Ecto neural progenitor cell (in vitro differentiated cells): ENCODE measurements around the gene CITED4.

Experiments used
- DNase-seq: peaks from one replicate; pipeline ENCODE4 v3.0.0-alpha.2; 2018; ENCODE audit warnings: low spot score

Gene CITED4

GRCh38 chr1:40853113-40853884 lies 8.9 kb downstream of the CITED4 start:
- DNase-seq: no peak

GRCh38 chr1:40851643-40852042 lies 10.5 kb downstream of the CITED4 start:
- DNase-seq: no peak

GRCh38 chr1:40849801-40850592 lies 12.2 kb downstream of the CITED4 start:
- peak; percentile 81 for DNase-seq

GRCh38 chr1:40848530-40849189 lies 13.5 kb downstream of the CITED4 start:
- no peak for DNase-seq

GRCh38 chr1:40847023-40847745 lies 15.0 kb downstream of the CITED4 start:
- no peak for DNase-seq

- no peak for DNase-seq
Measured at GRCh38 chr1:40845895-40846294, 16.3 kb downstream of the CITED4 start.

GRCh38 chr1:40844887-40845878 lies 17.0 kb downstream of the CITED4 start:
- DNase-seq: no peak

GRCh38 chr1:40844079-40844478 lies 18.1 kb downstream of the CITED4 start:
- no peak for DNase-seq

- no peak for DNase-seq
Measured at GRCh38 chr1:40842691-40843090, 19.5 kb downstream of the CITED4 start.

GRCh38 chr1:40842207-40842606 lies 20.0 kb downstream of the CITED4 start:
- DNase-seq: no peak

GRCh38 chr1:40841602-40842001 lies 20.6 kb downstream of the CITED4 start:
- no peak for DNase-seq

- DNase-seq: no peak
Measured at GRCh38 chr1:40840526-40841323, 21.4 kb downstream of the CITED4 start.

- no peak for DNase-seq
Measured at GRCh38 chr1:40839943-40840335, 22.2 kb downstream of the CITED4 start.

GRCh38 chr1:40838980-40839942 lies 22.9 kb downstream of the CITED4 start:
- DNase-seq: no peak

GRCh38 chr1:40838045-40838979 lies 23.9 kb downstream of the CITED4 start:
- DNase-seq: no peak

- no peak for DNase-seq
Measured at GRCh38 chr1:40837601-40838000, 24.6 kb downstream of the CITED4 start.

GRCh38 chr1:40836283-40836682 lies 25.9 kb downstream of the CITED4 start:
- DNase-seq: no peak
